HepG2 (cell line): ENCODE measurements around the gene CPPED1. TPM values are rescaled to one million over a fixed set of nuclear protein-coding genes. Genes with fewer than 3 reads are reported as not detected.
"Not testable (repeated sequence)": the region's sequence is repeated elsewhere in the genome, so short reads cannot be mapped to it uniquely, and the experiment has no call there.

ENCODE experiments used
- ATAC-seq: fragments of 200-7000 bp; cut with Tn5 transposase; 3 replicates; pipeline ENCODE4 v1.9.1; 2020; ENCODE audit warnings: mild to moderate bottlenecking, moderate library complexity
- BruUV-seq: library from RNA; stranded (reverse); fragments of 400-500 nt; replicated peaks from 2 replicates; lab custom pipeline; 2021; lab: Mats Ljungman, UMichigan
- CTCF ChIA-PET: fragments of 300-600 bp; formaldehyde crosslinking; extraction: SDS; loops from one replicate; lab custom pipeline; 2021; ENCODE audit warnings: low total read pairs, inconsistent platforms, low intra/inter-chr PET ratio; lab: Yijun Ruan, JAX
- POLR2A ChIA-PET: fragments of 350-600 bp; sonication (Branson Sonifier 250); formaldehyde crosslinking; loops from one replicate; lab custom pipeline; 2020; ENCODE audit warnings: antibody characterized with exemption, inconsistent platforms; lab: Yijun Ruan, JAX
- DNase-seq: peaks from one replicate; pipeline ENCODE4 v3.0.0-alpha.2; 2015; ENCODE audit warnings: low spot score
- FAIRE-seq: peaks from 3 replicates; lab custom pipeline; 2011; peaks lifted over from hg19 to GRCh38; lab: Jason Lieb, UNC
- H2AFZ ChIP-seq: one replicate; pipeline ENCODE4 v1.6.1; 2011; ENCODE audit warnings: low read length, inconsistent platforms
- H3K27ac ChIP-seq: fragments of 300-600 bp; 3 replicates; pipeline ENCODE4 v1.8.0; 2011; ENCODE audit warnings: mixed run types, mild to moderate bottlenecking, mixed read lengths, low read length, inconsistent platforms; ENCODE audit not compliant: insufficient read depth; ENCODE audit errors: extremely low read length
- H3K27me3 ChIP-seq, 2 experiments: fragments of 200-600 bp in 1 of 2; 2 replicates in 1 of 2; 3 replicates in 1 of 2; pipeline versions ENCODE4 v1.6.0 to v1.8.0; 2011; ENCODE audit warnings: low read length in 2 of 2, mild to moderate bottlenecking in 2 of 2, moderate library complexity in 2 of 2, inconsistent platforms in 1 of 2; ENCODE audit not compliant: insufficient read depth in 2 of 2, control insufficient read depth in 1 of 2
- H3K36me3 ChIP-seq, 2 experiments: fragments of 200-600 bp in 1 of 2; replicated peaks in 1 of 2; 2 replicates in 1 of 2; 3 replicates in 1 of 2; pipeline versions ENCODE4 v1.5.1 to v1.8.0; 2011; ENCODE audit warnings: low read length in 2 of 2, inconsistent platforms in 1 of 2; ENCODE audit not compliant: insufficient read depth in 2 of 2, control insufficient read depth in 1 of 2
- H3K4me1 ChIP-seq: 2 replicates; pipeline ENCODE4 v1.5.1; 2012; ENCODE audit warnings: low read length, inconsistent platforms; ENCODE audit not compliant: insufficient read depth
- H3K4me2 ChIP-seq: 2 replicates; pipeline ENCODE4 v1.6.0; 2011; ENCODE audit warnings: low read depth, low read length, inconsistent platforms
- H3K4me3 ChIP-seq, 3 experiments: fragments of 200-600 bp in 1 of 3; sonication (generic), shearing (Covaris generic) in 1 of 3; replicated peaks in 1 of 3; 2 replicates each; pipeline ENCODE4 v1.5.1; 2011 to 2016; ENCODE audit warnings: low read length in 3 of 3, inconsistent platforms in 2 of 3, low read depth in 2 of 3, mild to moderate bottlenecking in 2 of 3, control low read depth in 1 of 3, mixed read lengths in 1 of 3; ENCODE audit not compliant: insufficient read depth in 1 of 3
- H3K79me2 ChIP-seq: one replicate; pipeline ENCODE4 v1.6.1; 2011; ENCODE audit warnings: low read length, inconsistent platforms; ENCODE audit not compliant: insufficient read depth
- H3K9ac ChIP-seq: 2 replicates; pipeline ENCODE4 v1.6.0; 2011; ENCODE audit warnings: mild to moderate bottlenecking, low read depth, low read length, inconsistent platforms; ENCODE audit not compliant: insufficient read depth
- H3K9me3 ChIP-seq: 2 replicates; pipeline ENCODE4 v1.5.1; 2012; ENCODE audit warnings: mild to moderate bottlenecking, low read length
- H4K20me1 ChIP-seq: 2 replicates; pipeline ENCODE4 v1.6.0; 2011; ENCODE audit warnings: inconsistent platforms, mild to moderate bottlenecking, low read length, moderate library complexity; ENCODE audit not compliant: insufficient read depth
- ATF7 ChIP-seq, 2 experiments: fragments of 450-650 bp in 1 of 2; sonication (generic) in 1 of 2; formaldehyde crosslinking in 1 of 2; IDR thresholded peaks; 2 replicates each; pipeline versions ENCODE4 v1.4.0 to v1.6.1; 2016 to 2020; ENCODE audit warnings: antibody characterized with exemption in 1 of 2, mild to moderate bottlenecking in 1 of 2, missing genetic modification reagents in 1 of 2
- CEBPB ChIP-seq: IDR thresholded peaks from 2 replicates; pipeline ENCODE4 v1.6.1; 2011; ENCODE audit warnings: low read depth, low read length, improper control_type of control experiment, borderline replicate concordance
- CEBPG ChIP-seq: IDR thresholded peaks from 2 replicates; pipeline ENCODE4 v1.6.1; 2016
- ELF3 ChIP-seq: IDR thresholded peaks from 2 replicates; pipeline ENCODE4 v1.6.1; 2016; ENCODE audit warnings: missing genetic modification reagents, missing compliant biosample characterization
- FOXP1 ChIP-seq, 2 experiments: fragments of 450-650 bp in 1 of 2; IDR thresholded peaks; 2 replicates each; pipeline ENCODE4 v1.6.1; 2017 to 2018; ENCODE audit warnings: antibody characterized with exemption in 1 of 2
- GABPB1 ChIP-seq: IDR thresholded peaks from 2 replicates; pipeline ENCODE4 v1.6.1; 2016; ENCODE audit warnings: mild to moderate bottlenecking, missing genetic modification reagents, moderate library complexity, missing compliant biosample characterization
- WGBS: methylation state at CpG from one replicate; pipeline ENCODE4 v1.1.6; 2017; ENCODE audit warnings: low lambda C conversion rate; 5-methylcytosine and 5-hydroxymethylcytosine counted together
- in situ Hi-C: cut with HindIII; loops from 2 replicates; pipeline ENCODE4 v1.10.0; 2017; ENCODE audit warnings: low pct_unique_long_range_greater_than_20kb; ENCODE audit not compliant: extremely low pct_ligation_motif_present
- intact Hi-C: fragments of 100-400 bp; cut with micrococcal nuclease; formaldehyde crosslinking; loops from one replicate; pipeline ENCODE4 v1.10.0; 2022; ENCODE audit not compliant: unreplicated experiment
- polyA plus RNA-seq, 8 experiments: library from polyadenylated mRNA; depleted of rRNA in 3 of 8; stranded (reverse) in 7 of 8; unstranded in 1 of 8; fragments of >200 nt; fragmentation: Illumina TruSeq in 4 of 8; extraction: Trizol in 4 of 8; gene quantifications; 2 replicates each; pipeline versions ENCODE4 v1.2.1 to v1.2.3, GENCODE V29; 2011 to 2016; ENCODE audit warnings: low read depth in 4 of 8, missing spikeins in 1 of 8, mixed read lengths in 1 of 8; ENCODE audit not compliant: insufficient read depth in 1 of 8
- total RNA-seq, 5 experiments: library from RNA; depleted of rRNA; stranded (reverse); fragments of >200 nt; fragmentation: Illumina TruSeq; extraction: Trizol; gene quantifications; 2 replicates each; pipeline ENCODE4 v1.2.3, GENCODE V29; 2016; ENCODE audit warnings: low read depth in 1 of 5
- TF ChIP-seq, protein P1 (sequence below), 2 experiments: fragments of 450-650 bp in 1 of 2; sonication (generic) in 1 of 2; formaldehyde crosslinking; IDR thresholded peaks; 2 replicates each; pipeline versions ENCODE4 v1.5.0 to v1.8.0; 2020 to 2022; ENCODE audit warnings: mild to moderate bottlenecking in 1 of 2, missing genetic modification reagents in 1 of 2

The CPPED1 gene
- total and polyA plus RNA-seq, 2 of the 13 experiments (the other 11 are each of a cell fraction or from before 2014, with no cell fraction given) = 66.6 to 71.3 TPM

DNA sequence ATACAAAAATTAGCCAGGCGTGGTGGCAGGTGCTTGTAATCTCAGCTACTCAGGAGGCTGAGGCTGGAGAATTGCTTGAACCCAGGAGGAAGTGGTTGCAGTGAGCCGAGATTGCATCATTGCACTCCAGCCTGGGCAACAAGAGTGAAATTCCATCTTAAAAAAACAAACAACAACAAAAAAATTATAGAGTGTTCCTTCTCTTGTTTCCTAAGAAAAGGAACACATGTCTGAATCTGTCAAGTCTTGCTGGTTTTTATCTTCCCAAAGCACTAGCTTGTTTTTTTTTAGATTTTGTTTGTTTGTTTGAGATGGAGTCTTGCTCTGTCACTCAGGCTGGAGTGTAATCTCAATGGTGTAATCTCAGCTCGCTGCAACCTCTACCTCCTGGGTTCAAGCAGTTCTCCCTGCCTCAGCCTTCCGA lies 13.1 kb upstream of the CPPED1 start:
- in situ Hi-C loops = loop anchor here (5.0 to 25.0 kb wide), 3 partner anchors 245 to 480 kb away; no protein-coding TSS in a partner anchor
- CTCF ChIA-PET; ATAC-seq; H3K9me3 ChIP-seq; DNase-seq; H3K79me2 ChIP-seq; BruUV-seq; H3K27ac ChIP-seq; H3K36me3 ChIP-seq; H3K4me3 ChIP-seq; H3K27me3 ChIP-seq; H3K9ac ChIP-seq; H2AFZ ChIP-seq; FAIRE-seq; H4K20me1 ChIP-seq; H3K4me2 ChIP-seq; TF ChIP-seq FOXP1 (IDR thresholded peaks at IDR 0.05); ATF7 (CRISPR knock-in tag; IDR thresholded peaks at IDR 0.05): not testable (repeated sequence)
- peaks cover 36% of the 10 kb centered on the region for H3K4me1 ChIP-seq
- TF ChIP-seq CEBPB (peak; percentile 48; the same call in 1 of the 2 replicates), GABPB1 (CRISPR knock-in tag) (0 out of 2 replicates have a peak, but pooled peaks have one; percentile 24), FOXP1 (CRISPR knock-in tag; IDR thresholded peaks at IDR 0.05) (0 out of 2 replicates have a peak, but pooled peaks have one; percentile 15), CEBPG (CRISPR knock-in tag) (peak; percentile 67), ELF3 (peak; percentile 35; the same call in 1 of the 2 replicates), ATF7 (IDR thresholded peaks at IDR 0.05) (peak; percentile 48; the same call in 1 of the 2 replicates)
- TF ChIP-seq, protein P1, sequence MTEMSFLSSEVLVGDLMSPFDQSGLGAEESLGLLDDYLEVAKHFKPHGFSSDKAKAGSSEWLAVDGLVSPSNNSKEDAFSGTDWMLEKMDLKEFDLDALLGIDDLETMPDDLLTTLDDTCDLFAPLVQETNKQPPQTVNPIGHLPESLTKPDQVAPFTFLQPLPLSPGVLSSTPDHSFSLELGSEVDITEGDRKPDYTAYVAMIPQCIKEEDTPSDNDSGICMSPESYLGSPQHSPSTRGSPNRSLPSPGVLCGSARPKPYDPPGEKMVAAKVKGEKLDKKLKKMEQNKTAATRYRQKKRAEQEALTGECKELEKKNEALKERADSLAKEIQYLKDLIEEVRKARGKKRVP (CRISPR knock-in tag; IDR thresholded peaks at IDR 0.05) = peak in 1 of 2 experiments; percentile 82; a peak in 2 of 4 replicates
- intact Hi-C loops = loop anchor here (5.0 kb wide), 1 partner anchor 155 kb away; no protein-coding TSS in a partner anchor
- POLR2A ChIA-PET = interaction anchor here (1.0 to 3.1 kb wide), 3 partner anchors 14 to 204 kb away, joined by 3 to 10 read pairs (median 4); no protein-coding TSS in a partner anchor
- 63% methylated on average over 4 of the region's 4 CpGs for WGBS
